Pulmonary artery endothelial cell (primary cell): ENCODE data around the gene ATPAF1. TPM values are rescaled to one million over a fixed set of nuclear protein-coding genes. Genes with fewer than 3 reads are reported as not detected.
"Not testable (repeated sequence)": the region's sequence is repeated elsewhere in the genome, so short reads cannot be mapped to it uniquely, and the experiment has no call there.

ENCODE experiments used
- DNase-seq: peaks from one replicate; pipeline ENCODE4 v3.0.0-alpha.2; 2011; ENCODE audit warnings: low read depth, low spot score
- total RNA-seq: library from RNA; depleted of rRNA; stranded (reverse); fragments of >200 nt; gene quantifications from 2 replicates; pipeline ENCODE4 v1.2.3, GENCODE V29; 2014

ATPAF1 gene
- total RNA-seq, 1 donor from 2014 or later: 31.1 TPM

DNA sequence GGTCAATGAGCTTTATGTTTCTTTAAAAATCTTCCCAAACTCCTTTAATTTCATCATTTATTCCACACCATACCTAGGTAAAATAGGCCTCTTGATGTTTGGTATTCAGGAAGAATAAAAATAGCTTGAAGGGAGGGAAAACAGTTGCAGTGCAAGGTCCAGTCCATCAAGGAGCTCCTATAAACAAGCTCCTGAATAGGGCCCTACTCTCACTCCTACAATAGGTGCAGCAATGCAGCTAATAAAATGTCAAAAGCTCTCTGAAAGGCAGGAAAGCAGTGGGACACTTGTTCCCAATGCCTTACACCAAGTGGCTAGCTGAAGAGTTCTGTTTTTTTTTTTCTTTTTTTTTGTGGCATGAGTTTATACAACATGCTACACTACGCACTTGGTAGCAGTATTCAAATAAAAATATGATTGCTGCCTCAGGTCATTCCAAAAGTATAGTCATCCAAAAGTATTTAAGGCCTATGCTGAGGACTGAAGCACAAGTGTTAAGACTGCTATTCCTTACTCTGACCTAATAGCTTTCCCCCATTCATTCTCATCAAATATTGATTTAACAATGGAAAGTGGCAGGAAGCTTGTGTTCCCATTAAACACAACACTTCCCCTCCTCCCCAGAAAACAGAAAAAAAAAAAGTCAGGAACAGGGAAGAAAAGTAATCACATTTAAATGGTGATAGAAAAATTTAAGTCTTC, 13.3 kb upstream of the ATPAF1 start:
- DNase-seq: no peak

- no peak for DNase-seq
Measured at GRCh38 chr1:46679789-46680573, 11.8 kb upstream of the ATPAF1 start.

DNA sequence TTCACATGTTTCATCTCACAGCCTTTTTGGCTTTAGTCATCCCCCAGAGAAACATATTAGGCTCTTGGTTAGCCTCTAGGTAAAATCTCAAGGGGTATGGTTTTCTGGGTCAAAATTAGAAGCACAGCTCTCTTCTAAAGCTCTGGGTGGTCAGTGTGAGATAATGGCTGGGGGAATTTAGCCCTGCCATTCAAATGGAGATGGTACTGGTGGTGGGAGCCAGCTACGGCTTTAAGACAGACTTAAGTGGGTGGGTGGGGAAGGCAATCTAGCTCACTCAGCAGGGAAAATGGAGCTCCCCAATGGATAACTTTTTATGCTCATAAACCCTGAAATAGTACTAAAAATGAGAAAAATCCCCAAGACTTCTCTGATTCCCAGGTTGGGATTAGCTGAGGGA, 9.2 kb upstream of the ATPAF1 start:
- no peak for DNase-seq

DNA sequence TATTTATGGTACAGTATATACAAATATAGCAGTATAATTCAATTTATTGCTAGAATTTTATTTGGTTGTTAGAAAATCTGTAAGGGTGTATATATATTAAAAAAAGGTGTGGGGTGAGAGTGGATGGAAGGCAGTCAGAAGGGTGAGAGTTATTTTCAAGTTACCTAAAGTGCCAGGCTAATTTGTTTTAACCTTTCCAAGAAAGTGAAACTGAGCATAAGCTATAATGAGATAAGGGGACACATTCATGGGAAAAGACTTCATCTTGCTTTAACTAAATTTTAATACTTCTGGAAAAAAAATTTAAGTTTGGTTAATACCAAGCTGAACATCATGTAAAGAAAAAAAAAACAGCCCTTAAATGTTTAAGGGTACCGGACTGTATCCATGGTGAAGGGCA, 8.4 kb upstream of the ATPAF1 start:
- DNase-seq: no peak

GRCh38 chr1:46675549-46676314, 7.6 kb upstream of the ATPAF1 start:
- no peak for DNase-seq

DNA sequence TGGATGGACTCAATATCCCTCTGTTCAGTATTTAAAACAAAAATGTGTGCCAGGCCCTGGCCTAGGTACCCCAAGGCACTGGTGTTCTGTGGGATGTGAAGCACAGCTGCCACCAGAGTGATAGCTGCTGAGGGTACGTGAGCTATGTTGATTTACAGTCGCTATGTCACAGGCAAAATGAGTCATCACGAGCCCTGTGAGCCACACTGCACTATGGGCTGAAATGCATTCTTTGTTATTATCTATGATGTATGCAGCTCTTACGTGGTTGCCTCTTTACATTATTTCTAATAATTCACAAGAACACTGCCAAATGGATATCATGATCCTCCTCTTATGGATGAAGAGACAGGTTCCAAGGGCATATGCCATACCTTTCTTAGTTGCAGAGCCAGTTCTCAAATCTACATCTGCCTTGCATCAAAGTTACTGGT, 5.6 kb upstream of the ATPAF1 start:
- DNase-seq: no peak

GRCh38 chr1:46672696-46673095, 4.5 kb upstream of the ATPAF1 start:
- no peak for DNase-seq

GRCh38 chr1:46671554-46671953, 3.4 kb upstream of the ATPAF1 start, which contains the start of gene TEX38:
TEX38 (plus strand) TSS chr1:46671854; CDS start chr1:46671935, 81 bp downstream.
- no peak for DNase-seq

DNA sequence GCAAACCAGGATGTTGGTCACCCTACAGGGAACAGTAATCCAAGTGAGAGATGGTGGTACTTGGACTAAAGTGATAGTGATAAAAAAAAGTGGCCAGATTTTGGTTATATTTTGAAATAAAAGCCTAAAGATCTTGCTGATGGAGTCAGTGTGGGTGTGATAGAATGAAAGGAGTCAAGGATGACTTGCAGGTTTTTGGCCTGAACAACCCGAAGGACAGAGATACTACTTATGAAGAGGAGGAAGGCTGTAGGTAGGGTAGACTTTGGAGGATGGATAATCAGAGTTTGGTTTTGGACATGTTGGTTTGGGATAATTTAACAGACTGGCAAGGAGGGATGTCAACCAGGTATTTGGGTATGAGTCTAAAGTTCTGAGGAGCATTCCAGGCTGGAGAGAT, 2.0 kb upstream of the ATPAF1 start:
- DNase-seq: no peak

DNA sequence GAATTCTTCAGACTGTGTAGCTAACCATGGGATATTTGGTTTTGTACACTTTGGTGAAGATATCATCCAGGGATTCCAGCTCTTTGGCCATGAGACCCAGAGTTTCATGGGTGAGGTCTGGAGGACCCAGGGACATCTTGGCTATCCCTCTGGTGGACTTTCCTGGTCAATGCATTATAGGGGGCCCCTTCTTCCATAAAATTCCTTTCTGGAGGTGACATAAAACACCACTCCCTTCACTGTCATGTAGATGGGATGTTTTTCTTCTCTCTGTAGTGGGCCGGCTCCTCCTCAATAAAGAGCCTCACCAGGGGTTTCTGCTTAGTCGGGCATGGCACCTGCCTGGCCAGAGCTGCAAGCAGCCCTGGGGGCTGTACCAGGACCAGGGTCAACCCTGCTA, 2.2 kb downstream of the ATPAF1 start:
- DNase-seq: no peak

DNA sequence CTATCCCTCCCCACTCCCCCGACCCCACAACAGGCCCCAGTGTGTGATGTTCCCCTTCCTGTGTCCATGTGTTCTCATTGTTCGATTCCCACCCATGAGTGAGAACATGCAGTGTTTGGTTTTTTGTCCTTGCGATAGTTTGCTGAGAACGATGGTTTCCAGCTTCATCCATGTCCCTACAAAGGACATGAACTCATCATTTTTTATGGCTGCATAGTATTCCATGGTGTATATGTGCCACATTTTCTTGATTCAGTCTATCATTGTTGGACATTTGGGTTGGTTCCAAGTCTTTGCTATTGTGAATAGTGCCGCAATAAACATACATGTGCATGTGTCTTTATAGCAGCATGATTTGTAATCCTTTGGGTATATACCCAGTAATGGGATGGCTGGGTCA, 5.2 kb downstream of the ATPAF1 start:
- DNase-seq: not testable (repeated sequence)

DNA sequence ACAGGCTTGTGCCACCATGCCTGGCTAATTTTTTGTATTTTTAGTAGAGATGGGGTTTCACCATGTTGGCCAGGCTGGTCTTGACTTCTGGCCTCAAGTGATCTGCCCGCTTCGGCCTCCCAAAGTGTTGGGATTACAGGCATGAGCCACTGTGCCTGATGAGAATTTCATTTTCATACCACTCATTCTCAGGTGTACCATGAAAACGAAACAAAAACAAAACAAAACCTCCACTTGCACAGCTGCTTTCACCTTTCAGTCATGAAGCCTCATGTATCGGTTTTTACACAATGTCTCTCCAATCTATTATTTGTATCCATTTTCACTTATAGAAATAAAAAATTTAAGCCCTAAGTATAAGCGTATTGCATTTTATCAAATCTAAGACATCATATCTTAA, 8.0 kb downstream of the ATPAF1 start:
- not testable (repeated sequence) for DNase-seq

DNA sequence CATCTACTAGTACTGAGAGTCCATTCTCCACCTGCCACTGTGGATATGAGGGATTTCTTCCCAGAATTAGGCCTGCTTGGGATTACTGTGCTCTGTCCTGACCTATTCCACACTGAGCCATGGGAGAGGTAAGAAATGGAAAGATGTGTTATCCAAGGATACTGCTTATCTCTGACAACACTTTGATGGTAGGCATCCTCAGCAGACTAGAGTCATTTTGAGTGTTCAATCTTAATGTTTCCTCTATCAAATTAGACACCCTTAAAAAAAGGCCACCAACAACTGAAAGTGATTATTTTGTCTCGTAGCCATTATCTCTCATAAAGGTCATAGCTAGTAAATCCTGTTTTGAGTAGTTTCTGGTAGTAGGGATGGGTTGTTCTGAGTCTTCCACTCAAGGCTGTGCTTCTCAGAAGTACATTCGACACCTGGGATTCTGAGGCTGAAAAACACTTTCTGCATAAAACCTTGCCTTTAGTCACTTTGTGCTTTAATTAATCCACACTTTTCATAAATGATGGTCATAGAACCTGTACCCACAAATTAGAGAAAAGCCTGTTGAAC, 8.8 kb downstream of the ATPAF1 start:
- DNase-seq: no peak

- DNase-seq: no peak
Measured at GRCh38 chr1:46657775-46658174, 10.4 kb downstream of the ATPAF1 start.

DNA sequence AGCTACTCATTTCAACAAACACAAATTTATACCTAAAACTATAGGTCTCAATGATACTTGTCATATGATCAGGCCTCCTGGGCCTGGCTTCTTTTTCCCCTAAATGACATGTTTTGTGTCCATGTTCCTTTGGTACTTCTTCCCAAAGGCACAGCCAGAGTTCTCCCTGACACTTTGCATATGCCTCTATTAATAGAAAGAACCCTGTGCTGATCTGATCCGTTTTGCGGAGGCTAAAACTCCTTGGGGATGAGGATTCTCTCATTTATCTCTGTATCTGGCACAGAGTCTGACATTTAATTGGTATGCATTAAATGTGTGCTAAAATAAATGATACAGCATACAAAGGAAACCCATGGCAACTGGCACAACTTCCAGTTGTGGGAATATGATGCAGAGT, 11.5 kb downstream of the ATPAF1 start:
- DNase-seq: no peak

DNA sequence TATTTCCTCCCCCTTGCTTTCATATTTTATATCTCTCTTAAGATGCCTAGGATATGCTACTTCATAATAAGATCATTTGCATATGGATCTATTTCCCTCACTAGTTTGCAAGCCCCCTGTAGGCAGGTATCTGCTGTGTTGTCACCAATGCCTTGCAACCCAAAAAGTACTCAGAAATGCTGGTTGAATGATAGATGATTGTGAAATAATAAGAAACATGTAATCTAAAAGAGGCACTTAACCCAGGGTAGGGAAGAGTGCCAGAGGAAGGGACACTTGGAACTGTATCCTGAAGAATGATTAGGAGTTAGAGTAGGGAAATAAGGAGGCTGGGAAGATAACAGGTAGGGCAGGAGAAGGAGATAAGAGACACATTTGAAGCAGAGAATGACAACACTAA, 12.3 kb downstream of the ATPAF1 start:
- DNase-seq: no peak

DNA sequence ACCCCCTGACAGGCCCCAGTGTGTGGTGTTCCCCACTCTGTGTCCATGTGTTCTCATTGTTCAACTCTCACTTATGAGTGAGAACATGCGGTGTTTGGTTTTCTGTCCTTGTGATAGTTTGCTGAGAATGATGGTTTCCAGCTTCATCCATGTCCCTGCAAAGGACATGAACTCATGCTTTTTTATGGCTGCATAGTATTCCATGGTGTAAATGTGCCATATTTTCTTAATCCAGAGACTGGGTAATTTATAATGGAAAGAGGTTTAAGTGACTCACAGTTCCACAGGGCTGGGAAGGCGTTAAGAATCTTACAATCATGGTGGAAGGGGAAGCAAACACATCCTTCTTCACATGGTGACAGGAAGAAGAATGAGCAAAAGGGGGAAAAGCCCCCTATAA, 13.5 kb downstream of the ATPAF1 start:
- DNase-seq: not testable (repeated sequence)

DNA sequence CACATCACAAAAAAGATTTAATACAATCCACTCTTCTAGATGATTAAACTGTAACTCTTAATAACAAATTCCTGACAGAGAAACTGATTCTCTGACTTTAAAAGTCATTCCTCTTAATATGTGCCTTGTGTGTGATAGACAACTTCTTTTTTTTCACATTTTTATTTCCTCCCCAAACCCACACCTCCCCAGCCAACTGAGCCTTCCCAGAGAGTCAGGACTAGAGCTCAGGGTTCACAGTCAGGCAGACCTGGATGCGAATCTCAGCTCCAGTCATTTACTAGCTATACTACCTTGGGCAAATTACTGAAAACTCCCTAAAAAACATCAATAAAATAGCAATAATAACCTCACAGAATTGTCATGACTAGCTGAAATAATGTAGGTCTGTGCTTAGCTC, 14.2 kb downstream of the ATPAF1 start:
- no peak for DNase-seq

DNA sequence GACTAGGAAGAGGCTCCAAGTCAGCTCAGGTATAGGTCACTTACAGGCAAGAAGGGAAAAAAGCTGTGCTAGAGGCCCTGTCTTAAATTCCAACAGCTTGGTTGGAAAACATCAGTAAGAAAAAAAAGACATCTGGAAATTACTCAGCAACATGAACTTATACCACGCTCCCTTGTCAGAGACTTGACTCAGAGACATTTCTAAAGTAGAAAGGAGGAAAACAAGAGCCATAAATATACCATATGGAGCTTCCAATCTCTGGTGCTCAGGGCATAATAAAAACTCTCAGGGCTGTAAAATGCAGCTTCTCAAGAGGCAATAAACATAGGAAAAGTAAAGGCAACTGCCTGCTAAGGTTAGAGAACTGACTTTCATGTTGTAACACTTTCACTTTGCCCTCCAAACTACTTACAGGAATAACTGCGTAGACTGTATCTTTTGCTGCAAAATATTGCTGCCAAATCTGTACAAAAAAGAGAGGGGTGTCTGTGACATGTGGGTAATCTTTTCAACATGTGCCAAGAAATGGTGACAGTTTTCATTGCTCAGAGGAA, 14.7 kb downstream of the ATPAF1 start:
- no peak for DNase-seq

DNA sequence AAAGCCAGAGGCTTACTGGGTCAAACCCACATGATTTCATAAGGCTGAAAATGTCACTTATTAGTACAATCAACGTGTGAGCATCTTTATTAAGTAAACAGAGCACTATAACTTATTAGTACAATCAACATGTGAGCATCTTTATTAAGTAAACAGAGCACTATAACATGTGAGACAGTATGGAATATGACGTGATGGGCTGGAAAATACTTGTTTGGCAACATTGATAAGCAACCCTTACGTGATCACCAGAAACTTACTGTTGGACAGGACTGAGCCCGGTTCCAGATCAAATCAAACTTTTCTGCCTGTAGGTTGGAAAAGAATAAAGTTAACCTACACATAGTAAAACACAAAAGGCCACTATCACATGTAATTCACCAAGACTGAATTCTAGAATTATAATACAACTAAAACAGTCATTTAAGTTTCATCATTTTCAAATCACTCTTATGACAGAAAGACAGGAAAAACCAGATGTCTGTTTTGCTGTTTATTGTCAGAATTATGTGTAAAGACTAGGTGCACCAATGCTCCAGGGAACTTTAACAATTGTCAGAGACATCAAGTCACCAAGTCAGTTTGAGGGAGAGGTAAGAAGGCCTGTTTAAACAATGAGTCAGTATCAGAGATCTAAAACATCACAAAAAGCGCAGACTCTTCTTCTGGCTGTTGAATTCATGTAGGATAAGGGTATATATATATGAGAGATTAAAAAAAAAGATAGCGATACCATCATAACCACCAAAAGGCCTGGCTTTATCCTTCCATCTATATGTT, 15.7 kb downstream of the ATPAF1 start:
- no peak for DNase-seq

GRCh38 chr1:46651152-46651551, 17.0 kb downstream of the ATPAF1 start:
- DNase-seq: not testable (repeated sequence)
